Hippocampal formation (tissue), 2 donors: ENCODE measurements around the gene NCAPG2.
"Not testable (repeated sequence)": the region's sequence is repeated elsewhere in the genome, so short reads cannot be mapped to it uniquely, and the experiment has no call there.

Source experiments
- DNase-seq, 2 donors: peaks; one replicate each; lab custom pipeline; 2025; lab: John Stamatoyannopoulos, UW

Gene NCAPG2

GRCh38 chr7:158631574-158632195, 72.9 kb downstream of the NCAPG2 start:
- no peak for DNase-seq

- not testable (repeated sequence) for DNase-seq
Observed at GRCh38 chr7:158626289-158626688, 78.3 kb downstream of the NCAPG2 start.

- no peak for DNase-seq
Observed at GRCh38 chr7:158623241-158623640, 81.4 kb downstream of the NCAPG2 start.

DNA sequence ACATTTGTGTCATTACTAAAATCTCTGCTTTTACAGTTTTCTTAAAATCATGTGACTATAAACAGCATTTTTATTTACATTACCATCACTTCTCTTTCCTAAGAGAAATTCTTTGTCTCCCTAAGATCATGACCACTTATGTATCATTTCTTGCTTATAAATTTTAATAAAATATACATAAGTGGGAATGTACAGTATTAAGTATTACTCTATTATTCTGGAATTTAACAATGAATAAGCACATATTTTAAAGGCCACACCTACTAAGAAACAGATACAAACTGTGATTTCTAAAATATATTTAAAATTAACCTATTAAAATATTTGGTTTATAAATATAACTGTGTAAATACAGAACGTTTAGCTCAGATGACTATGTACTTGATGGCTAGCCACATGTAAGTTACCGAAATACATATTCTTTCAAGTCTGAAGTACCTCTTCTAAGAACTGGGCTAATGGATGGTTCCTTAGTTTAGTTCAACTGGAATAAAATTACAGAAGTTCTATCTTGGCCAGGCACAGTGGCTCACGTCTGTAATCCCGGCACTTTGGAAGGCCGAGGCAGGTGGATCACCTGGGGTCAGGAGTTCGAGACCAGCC, 83.7 kb downstream of the NCAPG2 start:
- no peak for DNase-seq

DNA sequence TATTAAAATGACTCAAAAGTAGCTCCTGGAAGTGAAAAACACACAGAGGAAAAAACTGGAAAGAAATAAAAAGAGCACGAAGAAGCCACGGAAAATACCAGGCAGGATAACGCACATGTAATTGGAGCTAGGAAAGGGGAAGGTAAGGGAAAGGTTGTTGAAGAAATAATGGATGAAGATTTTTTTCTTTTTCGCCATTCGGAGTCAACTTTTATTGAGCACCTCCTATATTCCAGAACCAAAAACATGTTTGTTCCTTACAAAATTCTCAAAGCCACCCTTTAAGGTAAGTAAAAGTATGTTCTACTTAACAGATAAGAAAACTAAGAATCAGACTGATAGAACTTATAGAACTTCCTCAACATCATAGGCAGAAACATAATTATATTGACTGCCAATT, 84.2 kb downstream of the NCAPG2 start:
- DNase-seq, result no peak

- no peak for DNase-seq
Observed at GRCh38 chr7:158618745-158619140, 85.9 kb downstream of the NCAPG2 start.

GRCh38 chr7:158617737-158618128, 86.9 kb downstream of the NCAPG2 start:
- DNase-seq, result no peak

DNA sequence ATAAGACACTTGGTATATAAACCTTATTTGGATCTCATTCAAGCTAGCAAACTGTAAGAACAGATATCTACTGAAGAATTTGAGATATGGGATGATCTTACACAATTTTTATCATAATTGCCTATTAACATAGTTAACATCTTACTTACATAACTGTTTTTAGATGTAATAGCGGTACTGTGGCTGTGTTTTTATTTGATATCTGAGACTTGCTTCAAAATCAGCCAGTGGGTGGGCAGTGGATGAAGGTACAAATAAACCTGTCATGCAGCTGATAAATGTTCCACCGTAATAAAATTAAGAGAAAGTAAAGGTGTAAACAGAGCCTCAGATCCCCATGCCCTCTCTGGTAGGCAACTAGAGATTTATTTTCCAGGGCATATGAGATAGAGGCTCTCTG, 88.6 kb downstream of the NCAPG2 start:
- DNase-seq, result no peak

DNA sequence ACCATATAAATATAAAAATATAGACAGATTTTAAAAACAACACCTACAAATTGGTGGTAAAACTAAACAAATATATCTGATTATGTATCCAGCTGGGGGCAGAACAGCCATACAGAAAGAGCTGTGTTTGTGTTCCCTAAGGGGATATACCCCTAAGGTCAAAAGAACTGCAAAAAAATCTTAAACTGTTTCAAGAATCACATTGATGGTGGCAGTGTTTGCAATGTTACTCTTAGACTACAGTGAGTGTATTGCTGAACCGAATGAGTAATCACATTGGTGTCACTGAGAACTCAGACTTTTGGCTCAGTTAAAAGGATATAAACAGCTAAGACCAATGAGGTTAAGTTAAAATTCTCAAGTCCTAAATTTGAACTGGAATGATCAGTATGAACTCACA, 89.9 kb downstream of the NCAPG2 start:
- DNase-seq, result no peak

DNA sequence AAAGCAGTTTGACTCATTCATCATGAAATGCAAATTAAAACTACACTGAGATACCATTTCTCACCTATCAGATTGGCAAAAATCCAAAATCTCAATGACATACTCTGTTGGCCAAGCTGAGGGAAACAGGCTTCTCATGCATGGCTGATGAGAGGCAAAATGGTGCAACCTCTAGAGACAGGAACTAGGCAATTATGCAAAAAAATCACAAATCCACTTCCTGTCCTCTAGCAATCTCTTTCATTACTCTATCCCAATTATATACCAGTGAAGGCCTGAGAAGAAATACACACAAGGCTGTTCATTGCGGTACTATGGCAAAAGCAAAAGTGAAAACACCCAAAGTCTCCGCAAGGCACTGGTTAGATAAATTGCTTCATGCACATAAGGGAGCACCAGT, 91.1 kb downstream of the NCAPG2 start:
- no peak for DNase-seq

DNA sequence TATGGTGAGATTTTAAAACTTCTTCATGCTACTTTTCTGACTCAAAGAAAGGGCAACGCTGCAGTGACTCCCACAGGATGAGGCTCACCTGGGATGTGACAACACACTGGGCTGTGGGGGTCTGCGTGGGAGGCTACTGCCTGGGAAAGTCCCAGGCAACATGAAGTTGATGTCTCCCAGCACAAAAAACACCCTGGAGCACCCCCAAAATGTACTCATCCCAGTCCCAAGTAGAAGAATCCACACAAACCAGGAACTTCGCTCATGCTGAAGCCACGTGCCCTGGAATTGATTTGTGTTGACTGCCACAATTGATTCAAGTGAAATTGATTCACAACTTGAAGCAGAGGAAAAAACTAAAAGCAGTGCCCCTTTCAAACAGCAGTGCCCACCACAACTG, 92.1 kb downstream of the NCAPG2 start:
- DNase-seq, result no peak

- DNase-seq, result no peak
Observed at GRCh38 chr7:158611541-158611940, 93.1 kb downstream of the NCAPG2 start.

GRCh38 chr7:158609313-158609974, 95.2 kb downstream of the NCAPG2 start:
- DNase-seq, result no peak

DNA sequence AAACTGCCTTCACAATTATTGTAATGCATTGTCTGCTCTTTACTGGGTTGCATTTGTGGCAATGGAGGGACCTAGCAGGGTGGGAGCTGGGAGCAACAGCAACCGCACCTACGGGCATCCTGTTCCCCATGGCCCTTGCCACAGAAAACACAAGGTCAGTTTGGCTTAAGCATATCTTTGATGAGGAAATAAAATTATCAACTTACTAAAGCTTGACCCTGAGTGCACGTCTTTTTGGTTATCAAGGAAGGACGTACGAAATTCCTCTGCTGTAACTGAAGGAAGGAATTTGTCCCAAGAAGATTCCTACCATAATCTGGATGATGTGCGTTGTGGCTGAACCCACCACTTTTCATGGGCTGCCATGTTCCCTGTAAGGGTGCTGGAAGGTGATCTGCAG, 97.0 kb downstream of the NCAPG2 start:
- DNase-seq, result no peak

DNA sequence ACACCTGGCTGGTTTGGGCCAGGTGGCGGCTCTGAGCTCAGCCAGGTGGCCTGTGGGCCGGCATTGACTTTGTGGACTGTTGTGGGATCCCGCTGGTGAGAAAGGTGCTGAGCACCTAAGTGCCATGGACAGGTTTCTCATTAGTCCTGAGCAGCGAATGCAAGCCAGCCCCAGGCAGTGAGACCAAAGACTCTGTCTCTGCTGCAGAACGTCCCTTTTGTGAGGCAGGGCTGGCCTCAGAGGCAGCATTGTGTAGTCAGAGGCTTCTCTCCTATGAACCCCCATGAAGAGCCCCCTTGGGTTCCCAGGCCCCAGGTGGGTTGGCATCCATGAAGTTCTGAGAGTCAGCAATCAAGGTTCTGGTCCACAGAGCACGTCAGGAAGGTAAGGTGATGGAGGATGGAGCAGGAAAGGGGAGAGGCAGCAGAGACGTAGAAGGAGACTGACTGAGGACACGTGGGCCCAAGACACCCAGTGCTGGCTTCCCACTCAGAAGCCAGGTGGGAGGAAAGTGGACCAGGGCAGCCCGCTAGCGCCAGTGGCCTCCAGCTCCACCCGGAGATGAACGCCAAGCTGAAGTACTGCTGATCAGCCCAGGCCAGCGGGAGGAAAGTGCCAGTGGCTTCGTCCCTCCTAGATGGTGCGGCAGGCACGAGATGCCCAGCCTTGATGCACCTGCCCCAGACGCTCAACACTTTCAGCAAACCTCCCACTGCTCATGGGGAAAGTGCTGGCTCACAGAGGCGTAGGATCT, 97.8 kb downstream of the NCAPG2 start:
- no peak for DNase-seq

DNA sequence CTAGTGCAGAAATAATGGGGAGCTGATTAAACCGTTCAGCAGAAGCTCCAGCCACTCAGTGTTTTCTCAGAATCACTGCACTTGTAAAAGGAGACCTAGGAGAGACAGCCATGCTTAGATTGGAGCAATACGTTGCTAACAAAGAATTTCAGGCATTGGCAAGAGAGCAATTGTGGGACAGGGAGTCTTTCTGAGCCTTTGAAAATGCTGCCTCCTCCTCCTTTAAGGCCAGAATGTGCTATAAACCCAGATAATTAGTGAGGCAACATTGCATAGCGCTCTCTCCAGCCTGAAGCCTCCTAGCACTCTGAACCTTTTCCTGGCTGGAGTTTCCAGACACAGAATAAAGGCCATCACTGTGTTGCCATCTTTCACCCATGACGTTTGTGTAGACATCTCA, 98.5 kb downstream of the NCAPG2 start:
- no peak for DNase-seq

GRCh38 chr7:158603773-158604755, 100.5 kb downstream of the NCAPG2 start:
- DNase-seq, result no peak

DNA sequence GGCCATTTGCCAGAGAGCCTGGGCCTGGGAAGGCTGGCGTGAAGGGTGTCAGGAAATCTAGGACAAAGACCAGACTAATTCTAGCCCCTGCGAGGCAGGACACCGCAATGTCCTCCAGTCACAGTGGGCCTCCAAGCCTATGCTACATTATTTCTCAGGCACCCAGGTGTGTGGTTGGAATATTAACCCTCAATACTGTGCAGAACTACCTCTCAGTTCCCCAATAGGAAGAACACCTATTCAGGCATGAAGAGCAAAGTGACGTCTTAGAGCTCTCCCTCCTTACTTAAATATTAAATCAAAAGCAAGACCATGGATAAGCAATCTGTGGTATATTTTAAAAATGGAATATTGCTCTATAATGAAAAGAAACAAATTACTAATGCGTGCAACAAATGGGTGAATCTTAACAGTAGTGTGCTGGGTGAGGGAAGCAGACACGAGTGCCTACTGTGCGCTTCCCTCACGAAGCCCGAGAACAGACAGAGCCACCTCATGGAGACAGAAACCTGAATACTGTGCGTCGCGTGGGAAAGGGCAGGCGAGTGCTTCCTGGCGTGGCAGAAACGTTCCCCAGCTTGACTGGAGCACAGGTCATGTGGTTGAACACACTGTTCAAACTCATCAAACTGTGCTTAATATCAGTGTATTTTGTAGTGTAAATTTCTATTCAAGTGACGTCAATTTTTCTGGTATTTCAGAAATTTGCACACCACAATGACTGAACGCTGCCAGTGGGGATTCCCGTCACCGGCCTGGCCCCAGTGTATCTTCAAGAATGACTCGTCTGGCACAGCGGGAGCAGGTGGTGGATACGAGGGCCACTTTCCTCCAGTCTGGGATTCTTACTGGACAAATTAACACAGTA, 101.5 kb downstream of the NCAPG2 start:
- no peak for DNase-seq

GRCh38 chr7:158602041-158602440, 102.6 kb downstream of the NCAPG2 start:
- DNase-seq, result no peak

DNA sequence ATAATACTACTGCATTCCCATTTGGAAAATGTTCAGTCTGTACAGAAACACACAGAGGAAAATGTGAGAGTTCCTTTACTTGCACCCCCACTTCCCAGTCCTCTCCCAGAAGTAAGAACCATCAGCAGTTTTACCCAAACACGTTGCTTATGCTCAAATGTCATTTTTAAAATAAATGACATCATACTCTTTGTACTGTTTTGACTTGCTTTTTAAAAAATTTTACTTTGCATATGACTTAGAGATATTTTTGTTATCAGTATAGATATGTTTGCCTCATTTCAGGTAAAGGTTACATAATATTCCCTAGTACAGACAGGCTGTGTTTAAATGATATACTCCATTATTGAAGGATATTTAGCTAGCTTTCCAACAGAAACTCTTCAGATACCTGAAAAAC, 103.5 kb downstream of the NCAPG2 start:
- DNase-seq, result no peak

DNA sequence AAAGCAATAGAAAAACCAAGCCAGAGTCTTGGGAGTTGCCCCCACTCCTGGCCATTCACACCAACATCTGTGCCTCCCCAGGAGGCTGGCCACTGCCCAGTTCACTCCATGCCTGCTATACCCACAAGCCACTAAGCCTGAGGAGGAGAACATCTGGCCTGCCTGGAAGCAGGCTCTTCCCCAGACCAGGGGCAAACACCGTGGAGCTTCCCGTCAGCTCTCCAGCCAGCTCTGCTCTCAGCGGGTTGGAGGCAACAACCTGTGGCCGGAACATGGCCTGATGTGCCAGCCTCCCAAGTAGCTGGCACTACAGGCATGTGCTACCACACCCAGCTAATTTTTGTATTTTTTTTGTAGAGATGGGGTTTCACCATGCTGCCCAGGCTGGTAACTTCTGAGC, 107.9 kb downstream of the NCAPG2 start:
- no peak for DNase-seq
